Endothelial cell of umbilical vein (primary cell): ENCODE measurements around the gene RHOF. TPM values are rescaled to one million over a fixed set of nuclear protein-coding genes. Genes with fewer than 3 reads are reported as not detected.

Experiments used
- BruUV-seq: library from RNA; stranded (reverse); fragments of 400-500 nt; replicated peaks from 2 replicates; lab custom pipeline; 2021; lab: Mats Ljungman, UMichigan
- CTCF ChIA-PET: fragments of 300-600, 350-600 bp; sonication (Branson Sonifier 250); formaldehyde crosslinking; loops from one replicate; lab custom pipeline; 2021; ENCODE audit warnings: antibody characterized with exemption, inconsistent platforms; lab: Charles Lee
- POLR2A ChIA-PET: fragments of 300-600, 350-600 bp; sonication (Branson Sonifier 250); formaldehyde crosslinking; loops from one replicate; lab custom pipeline; 2021; ENCODE audit warnings: antibody characterized with exemption, inconsistent platforms; lab: Charles Lee
- DNase-seq: peaks from one replicate; pipeline ENCODE4 v3.0.0-alpha.2; 2011; ENCODE audit warnings: low read depth, low spot score
- FAIRE-seq: peaks from 2 replicates; lab custom pipeline; 2011; peaks lifted over from hg19 to GRCh38; lab: Jason Lieb, UNC
- H2AFZ ChIP-seq: 2 replicates; pipeline ENCODE4 v1.6.0; 2012; ENCODE audit warnings: low read depth, low read length, control low read depth, inconsistent platforms
- H3K27ac ChIP-seq: 2 replicates; pipeline ENCODE4 v1.5.1; 2011; ENCODE audit warnings: low read depth, mild to moderate bottlenecking, control low read depth, low read length, moderate library complexity; ENCODE audit not compliant: insufficient read depth
- H3K27me3 ChIP-seq, 2 experiments: 2 replicates each; pipeline versions ENCODE4 v1.6.0 to v1.6.1; 2011; ENCODE audit warnings: low read length in 2 of 2, mixed read lengths in 1 of 2; ENCODE audit not compliant: control insufficient read depth in 2 of 2, insufficient read depth in 2 of 2
- H3K36me3 ChIP-seq, 2 experiments: 2 replicates in 1 of 2; 3 replicates in 1 of 2; pipeline ENCODE4 v1.5.1; 2011; ENCODE audit warnings: low read length in 2 of 2, mild to moderate bottlenecking in 1 of 2, moderate library complexity in 1 of 2; ENCODE audit not compliant: control insufficient read depth in 2 of 2, insufficient read depth in 2 of 2; ENCODE audit errors: extremely low read depth in 1 of 2
- H3K4me1 ChIP-seq: 3 replicates; pipeline ENCODE4 v1.5.1; 2011; ENCODE audit warnings: mild to moderate bottlenecking, low read length; ENCODE audit not compliant: control insufficient read depth, insufficient read depth; ENCODE audit errors: extremely low read depth
- H3K4me2 ChIP-seq: 2 replicates; pipeline ENCODE4 v1.6.1; 2011; ENCODE audit warnings: low read length, control low read depth, mixed read lengths; ENCODE audit not compliant: insufficient read depth
- H3K4me3 ChIP-seq, 3 experiments: fragments of 200-600 bp in 1 of 3; sonication (generic), shearing (Covaris generic) in 1 of 3; replicated peaks in 1 of 3; 2 replicates each; pipeline ENCODE4 v1.5.1; 2011 to 2016; ENCODE audit warnings: control low read depth in 3 of 3, low read length in 3 of 3, mild to moderate bottlenecking in 2 of 3, inconsistent platforms in 1 of 3, low read depth in 1 of 3, moderate library complexity in 1 of 3; ENCODE audit not compliant: insufficient read depth in 1 of 3
- H3K79me2 ChIP-seq: 2 replicates; pipeline ENCODE4 v1.6.0; 2012; ENCODE audit warnings: low read length, inconsistent platforms; ENCODE audit not compliant: control insufficient read depth, insufficient read depth
- H3K9ac ChIP-seq: replicated peaks from 2 replicates; pipeline ENCODE3; 2011; ENCODE audit warnings: low read length, control low read depth; ENCODE audit not compliant: insufficient read depth; ENCODE audit errors: extremely low read depth
- H3K9me1 ChIP-seq: replicated peaks from 3 replicates; pipeline ENCODE4 v1.6.0; 2011; ENCODE audit warnings: mild to moderate bottlenecking, low read length; ENCODE audit not compliant: control insufficient read depth, insufficient read depth; ENCODE audit errors: extremely low read depth
- H3K9me3 ChIP-seq: replicated peaks from 2 replicates; pipeline ENCODE4 v1.5.1; 2012; ENCODE audit warnings: low read length, inconsistent platforms; ENCODE audit not compliant: control insufficient read depth, insufficient read depth
- H4K20me1 ChIP-seq: replicated peaks from 2 replicates; pipeline ENCODE3; 2011; ENCODE audit warnings: mild to moderate bottlenecking, low read length; ENCODE audit not compliant: control insufficient read depth, insufficient read depth; ENCODE audit errors: extremely low read depth
- EZH2 ChIP-seq: IDR thresholded peaks from 2 replicates; pipeline ENCODE4 v1.6.1; 2012; ENCODE audit warnings: borderline replicate concordance, low read depth, mild to moderate bottlenecking, moderate library complexity, low read length, inconsistent platforms; ENCODE audit not compliant: severe bottlenecking
- FOS ChIP-seq: IDR thresholded peaks from 2 replicates; pipeline ENCODE4 v1.6.1; 2011; ENCODE audit warnings: mild to moderate bottlenecking, low read length, moderate library complexity, borderline replicate concordance; ENCODE audit not compliant: insufficient read depth
- GATA2 ChIP-seq: IDR thresholded peaks from 2 replicates; pipeline ENCODE4 v1.7.0; 2011; ENCODE audit warnings: low read depth, mild to moderate bottlenecking, moderate library complexity, mixed read lengths, low read length; ENCODE audit not compliant: insufficient read length, insufficient read depth
- JUN ChIP-seq: IDR thresholded peaks from 2 replicates; pipeline ENCODE4 v1.6.1; 2011; ENCODE audit warnings: borderline replicate concordance, low read depth; ENCODE audit not compliant: insufficient read length, insufficient read depth
- MAX ChIP-seq: IDR thresholded peaks from 2 replicates; pipeline ENCODE4 v1.6.1; 2011; ENCODE audit not compliant: insufficient read depth, insufficient read length
- MYC ChIP-seq: IDR thresholded peaks from one replicate; pipeline ENCODE4 v1.6.1; 2011; ENCODE audit warnings: mild to moderate bottlenecking, low read depth, low read length
- POLR2A ChIP-seq: IDR thresholded peaks from 2 replicates; pipeline ENCODE4 v1.6.1; 2012; ENCODE audit warnings: low read depth, mild to moderate bottlenecking, control low read depth, low read length
- POLR2AphosphoS5 ChIP-seq: IDR thresholded peaks from 2 replicates; pipeline ENCODE4 v1.6.1; 2012; ENCODE audit warnings: low read depth, mild to moderate bottlenecking, control low read depth, low read length, moderate library complexity; ENCODE audit not compliant: insufficient read depth
- dilution Hi-C: fragments of 300-500 bp; cut with MboI; formaldehyde crosslinking; loops from one replicate; pipeline ENCODE4 v1.15.0; 2019; ENCODE audit warnings: low sequenced_read_pairs; ENCODE audit not compliant: extremely low pct_ligation_motif_present
- intact Hi-C: fragments of 100-400 bp; cut with micrococcal nuclease; formaldehyde crosslinking; loops from one replicate; pipeline ENCODE4 v1.10.0; 2022
- polyA plus RNA-seq, 4 experiments: library from polyadenylated mRNA; depleted of rRNA in 3 of 4; stranded (reverse) in 3 of 4; unstranded in 1 of 4; fragments of >200 nt; gene quantifications; 2 replicates each; pipeline versions ENCODE4 v1.2.1 to v1.2.3, GENCODE V29; 2011 to 2012; ENCODE audit warnings: missing spikeins in 1 of 4
- total RNA-seq: library from RNA; stranded (reverse); gene quantifications from 2 replicates; pipeline ENCODE4 v1.2.3, GENCODE V29; 2021
- TF ChIP-seq, protein P1 (sequence below), 2 donors: IDR thresholded peaks; 1 replicate in 1 of 2; 2 replicates in 1 of 2; pipeline ENCODE4 v1.5.1; 2011; ENCODE audit warnings: low read length in 2 of 2, mild to moderate bottlenecking in 2 of 2, moderate library complexity in 2 of 2, control low read depth in 1 of 2, inconsistent platforms in 1 of 2, low read depth in 1 of 2; ENCODE audit not compliant: insufficient read depth in 1 of 2; ENCODE audit errors: extremely low read depth in 1 of 2

Gene RHOF
- total and polyA plus RNA-seq, 2 donors (not counting 3 experiments of a cell fraction or from before 2014, with no cell fraction given), result 9.3 to 22.3 TPM

GRCh38 chr12:121776190-121777098 is 17.0 kb downstream of the RHOF start:
- H3K27ac ChIP-seq, result no peak overlapping the region
- H3K4me2 ChIP-seq, result no peak overlapping the region
- H3K4me3 ChIP-seq, result no peak overlapping the region
- ChIA-PET CTCF (interaction anchor here (0.7 to 10.2 kb wide), 12 partner anchors 8 to 114 kb away, joined by 3 to 173 read pairs (median 5); partner anchors contain the start of genes PSMD9 and RHOF), POLR2A (interaction anchor here (0.7 kb wide), 1 partner anchor 69 kb away, joined by 3 read pairs; no protein-coding TSS in a partner anchor)
- no peak overlapping the region for H3K9ac ChIP-seq
- dilution Hi-C loops, result no loop called here
- no peaks in the 10 kb centered on the region for H3K79me2 ChIP-seq
- no peaks in the 10 kb centered on the region for H3K9me1 ChIP-seq
- intact Hi-C loops, result loop anchor here (1.0 to 10.0 kb wide), 4 partner anchors 18 to 282 kb away; partner anchors contain the start of gene PSMD9
- BruUV-seq, result no TSS peak
- TF ChIP-seq, protein P1, sequence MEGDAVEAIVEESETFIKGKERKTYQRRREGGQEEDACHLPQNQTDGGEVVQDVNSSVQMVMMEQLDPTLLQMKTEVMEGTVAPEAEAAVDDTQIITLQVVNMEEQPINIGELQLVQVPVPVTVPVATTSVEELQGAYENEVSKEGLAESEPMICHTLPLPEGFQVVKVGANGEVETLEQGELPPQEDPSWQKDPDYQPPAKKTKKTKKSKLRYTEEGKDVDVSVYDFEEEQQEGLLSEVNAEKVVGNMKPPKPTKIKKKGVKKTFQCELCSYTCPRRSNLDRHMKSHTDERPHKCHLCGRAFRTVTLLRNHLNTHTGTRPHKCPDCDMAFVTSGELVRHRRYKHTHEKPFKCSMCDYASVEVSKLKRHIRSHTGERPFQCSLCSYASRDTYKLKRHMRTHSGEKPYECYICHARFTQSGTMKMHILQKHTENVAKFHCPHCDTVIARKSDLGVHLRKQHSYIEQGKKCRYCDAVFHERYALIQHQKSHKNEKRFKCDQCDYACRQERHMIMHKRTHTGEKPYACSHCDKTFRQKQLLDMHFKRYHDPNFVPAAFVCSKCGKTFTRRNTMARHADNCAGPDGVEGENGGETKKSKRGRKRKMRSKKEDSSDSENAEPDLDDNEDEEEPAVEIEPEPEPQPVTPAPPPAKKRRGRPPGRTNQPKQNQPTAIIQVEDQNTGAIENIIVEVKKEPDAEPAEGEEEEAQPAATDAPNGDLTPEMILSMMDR (IDR thresholded peaks at IDR 0.05; ENCODE audit: extremely low read depth in 1 of 2, insufficient read depth in 1 of 2, low read depth in 1 of 2, low read length in 2 of 2), result peak; percentile 82 to 91
- no peak for TF ChIP-seq POLR2A
- peak; percentile 50 for DNase-seq
- H3K4me1 ChIP-seq, result no peaks in the 10 kb centered on the region
- H3K36me3 ChIP-seq, result no peaks in the 10 kb centered on the region
- FAIRE-seq, result no peak
- no peak overlapping the region for H2AFZ ChIP-seq
- H3K9me3 ChIP-seq, result no peaks in the 10 kb centered on the region
- no peaks in the 10 kb centered on the region for H4K20me1 ChIP-seq
- no peaks in the 10 kb centered on the region for H3K27me3 ChIP-seq

DNA sequence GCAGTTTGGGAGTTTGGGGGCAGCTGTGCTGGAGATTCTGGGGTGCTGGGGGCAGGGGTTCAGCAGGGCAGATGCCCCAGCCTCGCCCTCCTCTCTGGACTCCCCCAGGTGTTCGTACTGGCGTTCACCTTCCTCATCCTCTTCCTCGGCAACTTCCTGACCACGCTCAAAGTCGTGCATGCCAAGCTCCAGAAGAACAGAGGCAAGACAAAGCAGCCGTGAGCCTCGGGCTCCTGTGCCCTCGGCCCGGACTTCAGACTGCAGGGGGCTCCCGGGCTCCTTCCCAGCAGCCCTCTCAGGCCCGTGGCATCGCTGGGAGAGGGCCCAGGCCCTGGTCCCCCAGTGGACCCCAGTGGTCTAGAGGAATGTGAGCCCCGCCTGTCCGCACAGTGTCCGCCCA is 18.0 kb downstream of the RHOF start:
- Histone ChIP-seq H3K4me2 (no peak overlapping the region), H3K27me3 (no peaks in the 10 kb centered on the region), H3K36me3 (no peaks in the 10 kb centered on the region), H3K9ac (no peak overlapping the region), H2AFZ (no peak overlapping the region), H3K79me2 (no peaks in the 10 kb centered on the region), H3K27ac (no peak overlapping the region), H4K20me1 (no peaks in the 10 kb centered on the region), H3K4me3 (no peak overlapping the region), H3K9me3 (no peaks in the 10 kb centered on the region), H3K4me1 (no peaks in the 10 kb centered on the region), H3K9me1 (no peaks in the 10 kb centered on the region)
- FAIRE-seq (no peak), DNase-seq (no peak)
- no TSS peak for BruUV-seq
- ChIA-PET CTCF (interaction anchor here (1.2 to 4.1 kb wide), 3 partner anchors 19 to 82 kb away, joined by 6 to 23 read pairs (median 19); partner anchors contain the start of gene RHOF), POLR2A (no interaction called here)
- TF ChIP-seq MAX (no peak), GATA2 (no peak), POLR2A (no peak), POLR2AphosphoS5 (no peak), EZH2 (no peak), JUN (no peak), MYC (no peak), FOS (no peak)
- TF ChIP-seq, protein P1 (IDR thresholded peaks at IDR 0.05; ENCODE audit: extremely low read depth in 1 of 2, insufficient read depth in 1 of 2, low read depth in 1 of 2, low read length in 2 of 2), result no peak
- dilution Hi-C loops, result no loop called here
- intact Hi-C loops, result loop anchor here (10.0 kb wide), 1 partner anchor 281 kb away; no protein-coding TSS in a partner anchor
